ENCODE results near the gene NQO1. TPM values are rescaled to one million over a fixed set of nuclear protein-coding genes. Genes with fewer than 3 reads are reported as not detected.
A peak's percentile ranks its signal among the peaks of the same experiment; 100 is the strongest.
"Not testable (repeated sequence)": the region's sequence is repeated elsewhere in the genome, so short reads cannot be mapped to it uniquely, and the experiment has no call there.

The NQO1 gene
- total RNA-seq = 10 to 100 TPM; 14.4 to 17.2 TPM

GRCh38 chr16:69726313-69727060, at the start of gene NQO1:
NQO1 (minus strand) TSS chr16:69726560; CDS start chr16:69726439, 121 bp downstream.
- H3K9me3 Mint-ChIP-seq = no peaks in the 10 kb centered on the region
- peak; percentile 90 to 91 for DNase-seq (ENCODE audit: low spot score in 2 of 2)
- peak within 1 kb of the TSS; percentile 96 to 98 for H3K27ac Mint-ChIP-seq
- peak; percentile 99 to 100 for ATAC-seq
- peaks cover 8 to 14% of the 10 kb centered on the region in 2 donors for H3K36me3 Mint-ChIP-seq

GRCh38 chr16:69775563-69775962, 49.2 kb upstream of the NQO1 start:
- H3K36me3 Mint-ChIP-seq = peaks cover 21 to 25% of the 10 kb centered on the region in 2 donors

GRCh38 chr16:69773260-69773947, 47.0 kb upstream of the NQO1 start:
- Mint-ChIP-seq H3K9me3 (peaks cover 8 to 17% of the 10 kb centered on the region in 2 donors), H3K27ac (peak overlapping the region in 1 of 2 donors; percentile 33)
- peak in 1 of 2 donors; percentile 32 for ATAC-seq

More at GRCh38 chr16:69775563-69775962, 49.2 kb upstream of the NQO1 start:
- ATAC-seq (no peak), DNase-seq (ENCODE audit: low spot score in 2 of 2) (no peak)
- Mint-ChIP-seq H3K9me3 (peaks cover 8 to 17% of the 10 kb centered on the region in 2 donors), H3K27ac (no peak overlapping the region)

GRCh38 chr16:69771651-69771967, 45.2 kb upstream of the NQO1 start:
- Mint-ChIP-seq H3K27ac (peak overlapping the region in 1 of 2 donors; percentile 47), H3K36me3 (peaks cover 21 to 27% of the 10 kb centered on the region in 2 donors), H3K9me3 (peaks cover 8 to 17% of the 10 kb centered on the region in 2 donors)
- DNase-seq (ENCODE audit: low spot score in 2 of 2) (no peak), ATAC-seq (no peak)

More at GRCh38 chr16:69773260-69773947, 47.0 kb upstream of the NQO1 start:
- DNase-seq (ENCODE audit: low spot score in 2 of 2) = no peak
- H3K36me3 Mint-ChIP-seq = peaks cover 21 to 25% of the 10 kb centered on the region in 2 donors

GRCh38 chr16:69769404-69769803, 43.0 kb upstream of the NQO1 start:
- peaks cover 0 to 6% of the 10 kb centered on the region in 2 donors for H3K9me3 Mint-ChIP-seq
- ATAC-seq (no peak), DNase-seq (ENCODE audit: low spot score in 2 of 2) (no peak)
- H3K27ac Mint-ChIP-seq = no peak overlapping the region
- peaks cover 4 to 16% of the 10 kb centered on the region in 2 donors for H3K36me3 Mint-ChIP-seq

- Mint-ChIP-seq H3K36me3 (peaks cover 0 to 10% of the 10 kb centered on the region in 2 donors), H3K27ac (no peak overlapping the region), H3K9me3 (no peaks in the 10 kb centered on the region)
- ATAC-seq (no peak), DNase-seq (ENCODE audit: low spot score in 2 of 2) (no peak)
Observed at GRCh38 chr16:69768666-69769065, 42.3 kb upstream of the NQO1 start.

GRCh38 chr16:69767459-69768229, 41.3 kb upstream of the NQO1 start:
- peaks cover 0 to 10% of the 10 kb centered on the region in 2 donors for H3K36me3 Mint-ChIP-seq
- no peaks in the 10 kb centered on the region for H3K9me3 Mint-ChIP-seq
- ATAC-seq = peak; percentile 42 to 77
- H3K27ac Mint-ChIP-seq = no peak overlapping the region
- DNase-seq (ENCODE audit: low spot score in 2 of 2) = no peak

GRCh38 chr16:69763599-69763942, 37.2 kb upstream of the NQO1 start:
- Mint-ChIP-seq H3K36me3 (peaks cover 5 to 15% of the 10 kb centered on the region in 2 donors), H3K27ac (peak overlapping the region; percentile 90 to 97), H3K9me3 (no peaks in the 10 kb centered on the region)
- ATAC-seq = no peak
- no peak for DNase-seq (ENCODE audit: low spot score in 2 of 2)

GRCh38 chr16:69762814-69763598, 36.6 kb upstream of the NQO1 start:
- DNase-seq (ENCODE audit: low spot score in 2 of 2) (no peak), ATAC-seq (peak; percentile 25 to 37)
- Mint-ChIP-seq H3K36me3 (peaks cover 5 to 15% of the 10 kb centered on the region in 2 donors), H3K27ac (peak overlapping the region; percentile 90 to 97), H3K9me3 (no peaks in the 10 kb centered on the region)

- DNase-seq (ENCODE audit: low spot score in 2 of 2) (peak; percentile 72 to 81), ATAC-seq (peak; percentile 90 to 91)
- H3K36me3 Mint-ChIP-seq = peaks cover 5 to 15% of the 10 kb centered on the region in 2 donors
- no peaks in the 10 kb centered on the region for H3K9me3 Mint-ChIP-seq
- H3K27ac Mint-ChIP-seq = peak within 1 kb of the TSS; percentile 90 to 97
Observed at GRCh38 chr16:69761983-69762813, 35.8 kb upstream of the NQO1 start, which contains the start of gene WWP2. WWP2 (plus strand) TSS chr16:69762332; CDS start chr16:69787011, 24,679 bp downstream.

- not testable (repeated sequence) for ATAC-seq, H3K9me3 Mint-ChIP-seq
Observed at GRCh38 chr16:69757375-69757774, 31.0 kb upstream of the NQO1 start.

GRCh38 chr16:69756705-69757104, 30.3 kb upstream of the NQO1 start:
- H3K27ac Mint-ChIP-seq = no peak overlapping the region
- DNase-seq (ENCODE audit: low spot score in 2 of 2) = no peak
- ATAC-seq = no peak
- H3K36me3 Mint-ChIP-seq = peaks cover 22 to 32% of the 10 kb centered on the region in 2 donors
- H3K9me3 Mint-ChIP-seq = no peaks in the 10 kb centered on the region

More at GRCh38 chr16:69757375-69757774, 31.0 kb upstream of the NQO1 start:
- peaks cover 23 to 30% of the 10 kb centered on the region in 2 donors for H3K36me3 Mint-ChIP-seq
- not testable (repeated sequence) for DNase-seq (ENCODE audit: low spot score in 2 of 2); H3K27ac Mint-ChIP-seq

- peaks cover 22 to 41% of the 10 kb centered on the region in 2 donors for H3K36me3 Mint-ChIP-seq
- H3K9me3 Mint-ChIP-seq = no peaks in the 10 kb centered on the region
- peak within 1 kb of the TSS; percentile 99 for H3K27ac Mint-ChIP-seq
- peak; percentile 98 to 99 for DNase-seq (ENCODE audit: low spot score in 2 of 2)
- ATAC-seq = peak; percentile 98
Observed at GRCh38 chr16:69754469-69755310, 28.3 kb upstream of the NQO1 start, which contains the start of gene NOB1. NOB1 (minus strand) TSS chr16:69754926; CDS start chr16:69754910, 16 bp downstream.

GRCh38 chr16:69754143-69754468, 27.7 kb upstream of the NQO1 start:
- Mint-ChIP-seq H3K9me3 (no peaks in the 10 kb centered on the region), H3K27ac (peak overlapping the region; percentile 99), H3K36me3 (peaks cover 26 to 46% of the 10 kb centered on the region in 2 donors)
- no peak for ATAC-seq
- DNase-seq (ENCODE audit: low spot score in 2 of 2) = no peak

Measured in activated naive CD4-positive, alpha-beta T cell treated with anti-CD3 and anti-CD28 coated beads, Interleukin-2, amount 50 U/mL, for 72 hours (primary cell).